K562 (cell line): ENCODE data around the gene ARHGEF6. TPM values are rescaled to one million over a fixed set of nuclear protein-coding genes. Genes with fewer than 3 reads are reported as not detected.

Experiments
- ATAC-seq: fragments of 200-7000 bp; cut with Tn5 transposase; 3 replicates; pipeline ENCODE4 v1.9.1; 2020; ENCODE audit warnings: moderate library complexity
- BruUV-seq: library from RNA; stranded (reverse); fragments of 400-500 nt; replicated peaks from 2 replicates; lab custom pipeline; 2021; lab: Mats Ljungman, UMichigan
- CTCF ChIA-PET: fragments of 300-600 bp; formaldehyde crosslinking; extraction: SDS; loops from one replicate; lab custom pipeline; 2021; ENCODE audit warnings: low intra/inter-chr PET ratio; lab: Yijun Ruan, JAX
- POLR2A ChIA-PET: fragments of 300-600, 350-650 bp; sonication (Branson Sonifier 250); formaldehyde crosslinking; extraction: SDS; loops from one replicate; lab custom pipeline; 2021; ENCODE audit warnings: antibody characterized with exemption, inconsistent platforms; lab: Yijun Ruan, JAX
- DNase-seq, 4 experiments: peaks; one replicate each; pipeline versions ENCODE4 v3.0.0 to v3.0.0-alpha.2; 2011 to 2018; ENCODE audit warnings: low spot score in 3 of 4, mixed read lengths in 3 of 4; ENCODE audit errors: extremely low read depth in 1 of 4
- FAIRE-seq: peaks from 2 replicates; lab custom pipeline; 2011; peaks lifted over from hg19 to GRCh38; lab: Jason Lieb, UNC
- H2AFZ ChIP-seq: 2 replicates; pipeline ENCODE4 v1.6.0; 2011; ENCODE audit warnings: low read depth, low read length, control low read depth, inconsistent platforms
- H3K27ac ChIP-seq: fragments of 200-600 bp; 3 replicates; pipeline ENCODE4 v1.8.0; 2011; ENCODE audit warnings: low read depth, mild to moderate bottlenecking, control low read depth, inconsistent platforms, low read length, moderate library complexity, mixed read lengths; ENCODE audit errors: extremely low read depth
- H3K27me3 ChIP-seq, 2 experiments: fragments of 300-600 bp in 1 of 2; 2 replicates in 1 of 2; 3 replicates in 1 of 2; pipeline versions ENCODE4 v1.6.0 to v1.8.0; 2011; ENCODE audit warnings: inconsistent platforms in 2 of 2, low read length in 2 of 2, mild to moderate bottlenecking in 1 of 2, mixed read lengths in 1 of 2, moderate library complexity in 1 of 2; ENCODE audit not compliant: control insufficient read depth in 2 of 2, insufficient read depth in 2 of 2
- H3K36me3 ChIP-seq: fragments of 300-600 bp; 3 replicates; pipeline ENCODE4 v1.8.0; 2011; ENCODE audit warnings: mild to moderate bottlenecking, low read length, inconsistent platforms; ENCODE audit not compliant: control insufficient read depth, insufficient read depth
- H3K4me1 ChIP-seq, 2 experiments: fragments of 200-600 bp in 1 of 2; replicated peaks in 1 of 2; 2 replicates in 1 of 2; 3 replicates in 1 of 2; pipeline versions ENCODE4 v1.5.1 to v1.8.0; 2011; ENCODE audit warnings: inconsistent platforms in 2 of 2, low read length in 2 of 2, mild to moderate bottlenecking in 1 of 2, mixed read lengths in 1 of 2, moderate library complexity in 1 of 2; ENCODE audit not compliant: control insufficient read depth in 2 of 2, insufficient read depth in 2 of 2
- H3K4me2 ChIP-seq: 2 replicates; pipeline ENCODE4 v1.6.1; 2011; ENCODE audit warnings: low read length, control low read depth, inconsistent platforms, mixed read lengths; ENCODE audit not compliant: insufficient read depth
- H3K4me3 ChIP-seq: fragments of 200-600 bp; sonication (generic), shearing (Covaris generic); 2 replicates; pipeline ENCODE4 v1.5.1; 2016; ENCODE audit warnings: control low read depth, inconsistent platforms
- H3K79me2 ChIP-seq: fragments of 200-600 bp; 3 replicates; pipeline ENCODE4 v1.8.0; 2011; ENCODE audit warnings: low read length, inconsistent platforms; ENCODE audit not compliant: control insufficient read depth, insufficient read depth
- H3K9ac ChIP-seq, 2 experiments: 2 replicates each; pipeline versions ENCODE4 v1.6.0 to v1.6.1; 2011; ENCODE audit warnings: low read depth in 2 of 2, low read length in 2 of 2, control low read depth in 1 of 2, inconsistent platforms in 1 of 2, mild to moderate bottlenecking in 1 of 2, mixed read lengths in 1 of 2; ENCODE audit not compliant: insufficient read depth in 1 of 2
- H3K9me1 ChIP-seq: one replicate; pipeline ENCODE4 v1.6.0; 2011; ENCODE audit warnings: inconsistent platforms, mild to moderate bottlenecking, low read length, moderate library complexity; ENCODE audit not compliant: control insufficient read depth, insufficient read depth
- H3K9me3 ChIP-seq: replicated peaks from 2 replicates; pipeline ENCODE4 v1.5.1; 2011; ENCODE audit warnings: low read depth, low read length, inconsistent platforms; ENCODE audit not compliant: control insufficient read depth, insufficient read depth
- H4K20me1 ChIP-seq: replicated peaks from 2 replicates; pipeline ENCODE4 v1.6.1; 2011; ENCODE audit warnings: low read length, inconsistent platforms, mixed read lengths; ENCODE audit not compliant: control insufficient read depth, insufficient read depth
- CHD2 ChIP-seq: IDR thresholded peaks from 2 replicates; pipeline ENCODE4 v1.6.1; 2011; ENCODE audit warnings: low read depth, low read length
- NRF1 ChIP-seq, 2 experiments: fragments of 450-650 bp; IDR thresholded peaks in 1 of 2; conservative IDR thresholded peaks in 1 of 2; 2 replicates each; pipeline ENCODE4 v1.6.1; 2014; ENCODE audit warnings: mild to moderate bottlenecking in 2 of 2
- SP1 ChIP-seq: sonication (generic); formaldehyde crosslinking; IDR thresholded peaks from 2 replicates; pipeline ENCODE4 v1.8.1; 2022; ENCODE audit warnings: mild to moderate bottlenecking, missing genetic modification reagents
- ZNF253 ChIP-seq: fragments of 250-450 bp; sonication (Bioruptor Pico); conservative IDR thresholded peaks from 2 replicates; pipeline ENCODE4 v1.6.1; 2021; ENCODE audit warnings: mild to moderate bottlenecking
- ZNF551 ChIP-seq: fragments of 250-450 bp; sonication (Bioruptor Pico); IDR thresholded peaks from 2 replicates; pipeline ENCODE4 v1.5.0; 2021; ENCODE audit warnings: mild to moderate bottlenecking, moderate library complexity
- WGBS: fragments of 100-300 bp; shearing (Covaris generic); methylation state at CpG from one replicate; pipeline ENCODE4 v1.1.6; 2016; ENCODE audit warnings: low coverage, mixed read lengths; ENCODE audit not compliant: insufficient coverage; ENCODE audit errors: missing lambda C conversion rate; 5-methylcytosine and 5-hydroxymethylcytosine counted together
- in situ Hi-C: fragments of 300-500 bp; cut with MboI; formaldehyde crosslinking; loops from 4 replicates; pipeline ENCODE4 v1.15.0; 2018; ENCODE audit warnings: inconsistent platforms, mixed read lengths
- intact Hi-C: fragments of 100-400 bp; cut with micrococcal nuclease; formaldehyde crosslinking; loops from 2 replicates; pipeline ENCODE4 v1.14.2; 2022
- polyA plus RNA-seq, 8 experiments: library from polyadenylated mRNA; depleted of rRNA in 4 of 8; stranded (reverse) in 5 of 8; unstranded in 3 of 8; fragments of >200 nt; fragmentation: Nextera tagmentation in 2 of 8; fragmentation: Illumina TruSeq in 1 of 8; extraction: Ambion mirVana in 2 of 8; extraction: Trizol in 1 of 8; gene quantifications; 2 replicates each; pipeline versions ENCODE4 v1.2.1 to v1.2.3, GENCODE V29; 2011 to 2014; ENCODE audit warnings: inconsistent platforms in 1 of 8, missing spikeins in 1 of 8
- total RNA-seq, 7 experiments: library from RNA; depleted of rRNA in 6 of 7; stranded (reverse); fragments of >200 nt in 6 of 7; fragmentation: Illumina TruSeq in 2 of 7; extraction: Trizol in 2 of 7; gene quantifications; 2 replicates each; pipeline versions ENCODE4 v1.2.1 to v1.2.3, GENCODE V29; 2011 to 2021; ENCODE audit warnings: low replicate concordance in 1 of 7
- TF ChIP-seq, protein P1 (sequence below): fragments of 450-650 bp; formaldehyde crosslinking; IDR thresholded peaks from 2 replicates; pipeline ENCODE4 v1.4.0; 2020; ENCODE audit warnings: mild to moderate bottlenecking, moderate library complexity

ARHGEF6 gene
- total and polyA plus RNA-seq, 9 of the 15 experiments (the other 6 are each of a cell fraction or from before 2014, with no cell fraction given), result 2.9 to 22.1 (median 13.3) TPM

DNA sequence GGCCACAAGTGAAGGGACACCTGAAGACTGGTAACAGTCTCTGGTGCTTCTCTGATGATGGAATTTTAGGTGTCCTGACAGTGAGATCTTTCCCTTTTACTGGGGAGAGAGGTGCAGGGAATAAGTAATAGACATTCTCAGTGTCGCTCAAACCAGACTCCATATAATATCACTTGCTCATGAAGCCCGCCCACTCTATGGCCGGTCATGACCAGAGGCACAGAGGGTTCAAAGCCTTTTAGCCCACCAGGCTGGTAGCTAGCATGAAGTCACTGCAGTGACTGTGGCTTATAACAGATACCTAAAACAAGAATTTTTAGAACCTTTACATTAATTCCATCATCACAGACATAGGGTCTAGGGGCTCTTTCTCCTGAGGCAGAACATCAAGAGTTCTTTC is 129.9 kb downstream of the ARHGEF6 start:
- no peaks in the 10 kb centered on the region for H3K9me3 ChIP-seq
- CTCF ChIA-PET, result no interaction called here
- no peak overlapping the region for H3K4me3 ChIP-seq
- 14% methylated on average over 3 of the region's 3 CpGs for WGBS
- POLR2A ChIA-PET, result interaction anchor here (1.4 kb wide), 1 partner anchor 9 kb away, joined by 4 read pairs; no protein-coding TSS in a partner anchor
- H3K79me2 ChIP-seq, result no peaks in the 10 kb centered on the region
- no TSS peak for BruUV-seq
- no peaks in the 10 kb centered on the region for H3K4me1 ChIP-seq
- no peak for ATAC-seq
- no peak for FAIRE-seq
- H2AFZ ChIP-seq, result no peak overlapping the region
- H3K9me1 ChIP-seq, result no peaks in the 10 kb centered on the region
- no peak for DNase-seq
- H3K27me3 ChIP-seq, result peaks cover 9 to 13% of the 10 kb centered on the region in 2 experiments; a peak in 3 of 5 replicates
- H3K27ac ChIP-seq, result no peak overlapping the region
- in situ Hi-C loops (no loop called here), intact Hi-C loops (no loop called here)
- TF ChIP-seq ZNF253 (CRISPR knock-in tag) (no peak), CHD2 (no peak), ZNF551 (CRISPR knock-in tag) (no peak), SP1 (no peak), NRF1 (conservative IDR thresholded peaks at IDR 0.05 in 1 of 2, IDR thresholded peaks at IDR 0.05 in 1 of 2) (no peak)
- TF ChIP-seq, protein P1, sequence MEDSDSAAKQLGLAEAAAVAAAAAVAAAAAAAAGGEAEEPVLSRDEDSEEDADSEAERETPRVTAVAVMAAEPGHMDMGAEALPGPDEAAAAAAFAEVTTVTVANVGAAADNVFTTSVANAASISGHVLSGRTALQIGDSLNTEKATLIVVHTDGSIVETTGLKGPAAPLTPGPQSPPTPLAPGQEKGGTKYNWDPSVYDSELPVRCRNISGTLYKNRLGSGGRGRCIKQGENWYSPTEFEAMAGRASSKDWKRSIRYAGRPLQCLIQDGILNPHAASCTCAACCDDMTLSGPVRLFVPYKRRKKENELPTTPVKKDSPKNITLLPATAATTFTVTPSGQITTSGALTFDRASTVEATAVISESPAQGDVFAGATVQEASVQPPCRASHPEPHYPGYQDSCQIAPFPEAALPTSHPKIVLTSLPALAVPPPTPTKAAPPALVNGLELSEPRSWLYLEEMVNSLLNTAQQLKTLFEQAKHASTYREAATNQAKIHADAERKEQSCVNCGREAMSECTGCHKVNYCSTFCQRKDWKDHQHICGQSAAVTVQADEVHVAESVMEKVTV (CRISPR knock-in tag), result no peak
- no peaks in the 10 kb centered on the region for H4K20me1 ChIP-seq
- no peak overlapping the region for H3K4me2 ChIP-seq
- no peak overlapping the region for H3K9ac ChIP-seq
- H3K36me3 ChIP-seq, result no peaks in the 10 kb centered on the region
